ENCODE measurements around the gene DCDC2.
"Not testable (repeated sequence)": the region's sequence is repeated elsewhere in the genome, so short reads cannot be mapped to it uniquely, and the experiment has no call there.

The DCDC2 gene

DNA sequence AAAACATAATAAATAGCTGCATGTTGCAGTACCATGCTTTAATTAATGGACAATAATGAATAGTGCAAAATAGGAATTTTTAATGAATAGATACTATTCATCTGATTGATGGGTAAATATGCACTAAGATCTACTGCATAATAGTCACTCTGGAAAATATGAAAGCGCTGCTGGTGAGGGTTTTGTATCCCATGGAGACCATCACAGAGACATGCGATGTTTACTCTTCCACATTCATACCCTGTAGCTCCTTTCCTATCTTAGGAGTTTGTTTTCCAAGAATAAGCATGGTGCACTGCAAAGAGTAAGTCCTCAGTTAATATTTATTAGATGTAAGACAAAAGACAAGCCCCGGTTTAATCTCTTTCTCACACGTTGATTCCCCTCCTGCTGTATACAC lies 150.4 kb downstream of the DCDC2 start:
- no peak for DNase-seq

GRCh38 chr6:24205020-24205492 lies 152.8 kb downstream of the DCDC2 start:
- peak; percentile 70 for DNase-seq

GRCh38 chr6:24204113-24204512 lies 153.7 kb downstream of the DCDC2 start:
- not testable (repeated sequence) for DNase-seq

DNA sequence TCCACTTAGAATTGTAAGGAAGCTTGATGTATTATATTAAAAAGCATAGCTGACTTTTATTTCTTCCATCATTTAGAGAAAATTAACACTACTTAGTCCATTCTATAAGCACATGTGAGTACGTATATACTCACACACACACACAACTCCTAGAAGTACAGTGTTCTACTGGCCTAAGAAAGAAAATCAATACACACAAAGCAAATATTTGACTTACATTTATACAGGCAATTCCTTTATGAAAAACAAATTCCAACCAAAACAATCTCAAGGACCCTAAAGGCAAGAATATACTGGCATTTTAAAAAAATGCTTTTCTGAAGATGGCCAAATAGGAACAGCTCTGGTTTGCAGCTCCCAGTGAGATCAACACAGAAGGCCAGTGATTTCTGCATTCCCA lies 160.0 kb downstream of the DCDC2 start:
- DNase-seq: no peak

DNA sequence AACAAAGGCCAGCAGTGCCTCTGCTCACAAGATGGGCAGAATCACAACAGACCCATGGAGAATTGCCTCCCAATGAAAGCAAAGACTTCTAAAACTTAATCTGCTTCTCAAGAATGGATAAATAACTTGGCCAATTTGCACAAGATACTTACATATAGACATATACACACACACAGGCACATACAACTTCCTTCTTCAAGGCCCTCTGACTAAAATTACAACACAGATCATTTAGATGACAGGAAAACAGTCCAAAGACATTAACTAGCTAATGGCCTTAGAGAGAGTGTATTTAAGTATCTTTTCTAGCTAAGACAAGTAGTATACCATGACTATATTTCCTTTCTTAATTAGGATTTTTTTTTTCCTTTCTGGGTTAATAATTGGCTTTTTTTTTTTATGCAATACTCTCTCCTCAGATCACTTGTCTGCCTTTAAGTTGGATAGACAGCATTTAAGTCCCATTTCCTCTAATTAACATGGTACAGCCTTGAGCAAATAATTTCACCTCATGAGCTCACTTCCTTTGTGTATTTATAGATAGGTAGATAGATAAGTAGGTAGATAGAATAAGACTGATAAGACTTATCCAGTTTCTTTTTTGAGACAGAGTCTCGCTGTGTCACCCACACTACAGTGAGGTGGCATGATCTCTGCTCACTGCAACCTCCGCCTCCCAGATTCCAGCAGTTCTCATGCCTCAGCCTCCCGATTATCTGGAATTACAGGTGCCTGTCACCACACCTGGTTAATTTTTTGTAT lies 161.8 kb downstream of the DCDC2 start:
- no peak for DNase-seq

DNA sequence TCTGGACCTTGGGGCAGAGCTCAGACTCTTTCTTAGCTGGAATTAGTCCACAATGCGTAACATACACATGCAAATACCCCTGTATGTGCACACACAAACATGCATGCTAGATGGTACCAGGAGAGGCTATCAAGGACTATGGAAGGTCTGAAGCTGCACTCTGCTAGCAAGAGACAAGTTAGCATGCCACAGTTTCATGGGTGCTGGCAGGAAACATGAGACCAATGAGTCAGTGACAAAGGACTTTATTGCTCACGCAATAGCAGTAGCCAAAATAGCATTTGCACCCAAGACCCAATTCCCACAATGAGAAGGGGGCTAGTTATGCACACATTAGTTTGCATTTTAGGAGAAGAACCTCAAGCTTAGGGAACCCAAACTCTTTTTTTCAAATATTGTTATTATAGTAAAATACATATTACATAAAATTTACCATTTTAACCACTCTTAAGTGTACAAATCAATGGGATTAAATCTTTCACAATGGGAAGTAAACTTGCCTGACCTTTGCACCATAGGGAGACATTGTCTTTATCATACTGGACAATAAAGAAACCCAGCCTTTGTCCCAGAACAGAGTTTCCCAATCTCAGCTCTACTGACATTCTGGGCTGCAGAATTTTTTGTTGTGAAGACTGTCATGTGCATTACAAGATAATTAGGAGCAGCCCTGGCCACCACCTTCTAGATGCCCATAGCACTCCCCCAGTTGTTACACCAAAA lies 162.7 kb downstream of the DCDC2 start:
- DNase-seq: no peak

- DNase-seq: no peak
These were observed 164.5 kb downstream of the DCDC2 start for GRCh38 chr6:24193364-24193763.

- no peak for DNase-seq
These were observed 166.5 kb downstream of the DCDC2 start for GRCh38 chr6:24191346-24191745.

GRCh38 chr6:24188578-24189080 lies 169.2 kb downstream of the DCDC2 start:
- no peak for DNase-seq

DNA sequence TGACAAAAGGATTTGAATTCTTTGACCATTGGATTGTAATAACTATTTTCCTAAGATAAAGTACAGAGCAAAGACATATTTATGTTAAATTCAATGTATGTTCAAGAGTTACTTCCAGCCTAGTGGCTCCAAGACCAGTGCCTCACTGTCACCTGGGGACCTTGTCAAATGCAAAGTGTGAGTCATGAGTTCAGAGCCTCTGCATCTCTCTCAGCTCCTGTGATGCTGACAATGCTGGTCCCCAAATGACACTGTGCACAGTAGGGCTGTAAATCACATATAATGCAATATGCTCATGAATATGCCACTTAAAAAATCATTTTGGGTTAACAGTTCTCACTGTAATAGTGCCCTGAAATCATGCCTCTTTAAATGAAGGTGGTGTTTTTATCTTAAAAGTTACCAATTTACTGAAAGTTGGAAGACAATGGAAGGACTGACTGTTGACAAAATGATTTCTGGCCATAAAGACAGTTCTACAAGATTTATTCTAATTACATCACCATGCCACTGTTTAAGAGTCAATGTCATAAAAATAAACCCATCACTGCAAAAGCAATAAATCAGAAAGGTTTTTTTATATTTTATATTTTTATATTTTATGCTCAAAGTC lies 169.8 kb downstream of the DCDC2 start:
- DNase-seq: no peak

- no peak for DNase-seq
These were observed 171.5 kb downstream of the DCDC2 start for GRCh38 chr6:24186349-24186748.

GRCh38 chr6:24183584-24183983 lies 174.3 kb downstream of the DCDC2 start:
- DNase-seq: peak; percentile 5

- no peak for DNase-seq
These were observed 200.0 kb downstream of the DCDC2 start for GRCh38 chr6:24157886-24158285.

DNA sequence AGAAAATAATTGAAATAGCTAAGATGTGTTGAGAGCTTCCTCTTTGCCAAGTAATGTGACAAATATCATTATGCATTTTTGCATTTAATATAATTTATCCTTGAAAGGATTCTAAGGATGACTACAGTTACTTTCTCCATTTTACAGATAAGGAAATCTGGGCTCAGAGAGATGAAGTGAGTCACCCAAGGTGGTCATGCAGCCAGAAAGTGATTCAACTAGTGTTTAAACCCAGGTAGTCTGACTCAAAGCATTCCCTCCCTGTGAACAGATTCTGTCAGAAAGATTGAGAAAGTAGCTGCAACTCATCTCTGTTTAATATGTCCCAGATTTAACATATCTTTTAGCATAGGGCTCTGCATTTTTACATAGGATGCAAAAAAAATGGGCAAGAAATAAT lies 203.7 kb downstream of the DCDC2 start:
- DNase-seq: no peak

DNA sequence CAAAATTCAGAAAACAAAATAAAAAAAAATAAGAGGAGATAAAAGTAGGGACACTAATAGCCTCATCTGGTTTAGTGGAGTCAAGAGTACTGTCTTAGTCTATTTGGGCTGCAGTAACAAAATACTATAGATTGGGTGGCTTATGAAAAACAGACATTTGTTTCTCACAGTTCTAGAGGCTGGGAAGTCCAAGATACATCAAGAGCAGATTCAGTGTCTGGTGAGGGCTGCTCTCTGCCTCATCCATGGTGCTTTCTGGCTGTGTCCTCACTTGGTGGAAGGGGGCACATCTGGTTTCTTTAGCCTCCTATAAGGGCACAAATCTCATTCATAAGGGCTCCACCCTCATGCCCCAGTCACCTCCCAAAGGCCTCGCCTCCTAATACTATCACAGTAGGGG lies 205.8 kb downstream of the DCDC2 start:
- DNase-seq: no peak

- no peak for DNase-seq
These were observed 208.0 kb downstream of the DCDC2 start for GRCh38 chr6:24149836-24150235.

GRCh38 chr6:24149296-24149695 lies 208.6 kb downstream of the DCDC2 start:
- no peak for DNase-seq

GRCh38 chr6:24148684-24149083 lies 209.2 kb downstream of the DCDC2 start:
- no peak for DNase-seq

DNA sequence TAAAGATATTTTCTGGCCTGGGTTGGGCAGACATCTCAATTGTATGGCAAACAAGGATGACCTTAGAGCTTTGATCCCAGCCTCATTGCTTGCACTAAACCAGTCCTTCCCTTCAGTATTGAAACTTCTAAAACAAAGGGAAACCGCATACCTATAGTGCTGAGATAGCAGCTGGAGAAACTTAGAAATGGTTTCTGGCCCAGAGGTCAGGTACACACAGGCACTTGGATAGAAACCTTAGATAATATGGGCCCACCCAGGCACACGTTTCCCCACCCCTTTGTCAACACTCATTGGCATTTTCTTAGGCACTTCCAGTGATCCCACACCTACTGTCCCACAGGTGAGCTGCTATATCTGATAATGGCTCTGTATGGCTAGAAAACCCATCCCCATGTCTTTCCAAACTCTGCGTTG lies 209.7 kb downstream of the DCDC2 start:
- DNase-seq: no peak

- DNase-seq: no peak
These were observed 210.2 kb downstream of the DCDC2 start for GRCh38 chr6:24147511-24148153.

GRCh38 chr6:24146871-24147270 lies 211.0 kb downstream of the DCDC2 start:
- no peak for DNase-seq

DNA sequence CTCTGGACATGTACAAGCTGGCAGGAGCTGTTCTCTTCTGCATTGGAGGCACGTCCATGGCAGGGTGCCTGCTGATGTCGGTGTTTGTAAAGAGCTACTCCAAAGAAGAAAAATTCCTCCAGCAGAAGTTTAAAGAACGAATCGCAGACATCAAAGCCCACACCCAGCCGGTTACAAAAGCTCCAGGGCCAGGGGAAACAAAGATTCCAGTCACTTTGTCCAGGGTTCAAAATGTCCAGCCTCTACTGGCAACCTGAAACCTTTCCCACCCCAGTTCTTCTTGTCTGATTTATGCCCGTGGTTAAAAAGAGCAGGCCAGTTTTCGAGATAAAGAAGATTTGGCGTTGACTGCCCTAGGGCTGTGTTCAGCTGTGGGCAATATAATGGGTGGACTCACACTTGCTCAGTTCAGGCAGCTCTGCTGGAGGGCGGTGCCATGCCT lies 212.1 kb downstream of the DCDC2 start:
- no peak for DNase-seq

- DNase-seq: not testable (repeated sequence)
These were observed 215.1 kb downstream of the DCDC2 start for GRCh38 chr6:24142733-24143132.

Measured in NCI-H510A treated with DMSO at 0.1 percent for 48 hours (cell line).